GM12872 (cell line): ENCODE data around the gene GOLIM4.

Experiments used
- TF ChIP-seq, protein P1 (sequence below): IDR thresholded peaks from 3 replicates; pipeline ENCODE4 v1.5.1; 2011; ENCODE audit warnings: low read depth, mild to moderate bottlenecking, low read length, moderate library complexity; ENCODE audit not compliant: insufficient read depth

GOLIM4 gene

DNA sequence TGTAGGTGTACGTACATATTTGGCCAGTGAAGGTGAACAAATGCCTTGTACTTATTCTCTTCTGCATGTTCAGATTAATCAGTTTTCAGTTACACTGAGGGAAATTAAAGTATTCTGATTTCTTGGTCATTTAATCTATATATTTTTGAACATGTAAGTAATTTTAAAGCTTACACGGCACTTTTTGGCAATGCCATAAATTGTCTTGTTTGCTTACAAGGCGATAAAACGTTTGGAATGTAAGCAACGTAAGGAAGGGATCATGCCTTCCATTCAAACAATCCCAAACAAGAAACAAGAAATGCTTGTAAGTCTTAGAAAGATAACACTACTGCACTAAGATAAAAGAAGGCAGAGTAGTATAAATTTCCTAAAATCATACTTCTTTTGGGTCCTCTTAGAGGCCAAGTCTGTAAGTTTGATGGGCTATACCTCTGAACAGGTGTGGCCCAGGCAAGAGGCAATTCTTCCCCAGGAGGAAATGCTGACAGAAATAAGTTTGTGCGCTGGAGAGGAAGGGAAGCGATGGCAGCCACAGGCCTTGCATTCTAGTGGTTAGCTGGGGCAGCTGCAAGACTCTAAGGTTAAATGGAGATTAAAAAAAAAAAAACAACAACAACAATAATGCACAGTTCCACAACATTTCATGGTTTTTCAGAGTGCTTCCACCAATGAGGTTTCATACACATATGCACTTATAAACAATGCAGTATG lies 73.8 kb downstream of the GOLIM4 start:
- TF ChIP-seq, protein P1, sequence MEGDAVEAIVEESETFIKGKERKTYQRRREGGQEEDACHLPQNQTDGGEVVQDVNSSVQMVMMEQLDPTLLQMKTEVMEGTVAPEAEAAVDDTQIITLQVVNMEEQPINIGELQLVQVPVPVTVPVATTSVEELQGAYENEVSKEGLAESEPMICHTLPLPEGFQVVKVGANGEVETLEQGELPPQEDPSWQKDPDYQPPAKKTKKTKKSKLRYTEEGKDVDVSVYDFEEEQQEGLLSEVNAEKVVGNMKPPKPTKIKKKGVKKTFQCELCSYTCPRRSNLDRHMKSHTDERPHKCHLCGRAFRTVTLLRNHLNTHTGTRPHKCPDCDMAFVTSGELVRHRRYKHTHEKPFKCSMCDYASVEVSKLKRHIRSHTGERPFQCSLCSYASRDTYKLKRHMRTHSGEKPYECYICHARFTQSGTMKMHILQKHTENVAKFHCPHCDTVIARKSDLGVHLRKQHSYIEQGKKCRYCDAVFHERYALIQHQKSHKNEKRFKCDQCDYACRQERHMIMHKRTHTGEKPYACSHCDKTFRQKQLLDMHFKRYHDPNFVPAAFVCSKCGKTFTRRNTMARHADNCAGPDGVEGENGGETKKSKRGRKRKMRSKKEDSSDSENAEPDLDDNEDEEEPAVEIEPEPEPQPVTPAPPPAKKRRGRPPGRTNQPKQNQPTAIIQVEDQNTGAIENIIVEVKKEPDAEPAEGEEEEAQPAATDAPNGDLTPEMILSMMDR: no peak

DNA sequence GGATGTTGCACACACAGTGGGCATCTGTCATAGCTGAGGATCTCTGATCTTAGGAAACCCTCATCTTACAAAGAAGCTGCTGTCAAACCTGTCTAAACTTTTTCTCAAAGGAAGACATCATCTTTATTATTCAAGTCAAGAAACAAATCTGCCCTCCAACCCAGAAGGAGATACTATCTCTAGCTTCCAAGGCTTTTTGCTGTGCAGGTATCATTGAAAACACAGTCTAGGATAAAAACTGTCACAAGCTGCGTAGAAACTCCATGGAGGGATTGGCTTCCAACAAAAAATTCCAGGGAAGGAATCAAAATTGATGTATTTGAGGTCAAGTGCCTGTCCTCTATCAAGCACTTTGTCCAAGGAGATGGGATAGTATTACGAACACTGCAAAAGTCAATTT lies 89.1 kb downstream of the GOLIM4 start:
- TF ChIP-seq, protein P1: no peak

DNA sequence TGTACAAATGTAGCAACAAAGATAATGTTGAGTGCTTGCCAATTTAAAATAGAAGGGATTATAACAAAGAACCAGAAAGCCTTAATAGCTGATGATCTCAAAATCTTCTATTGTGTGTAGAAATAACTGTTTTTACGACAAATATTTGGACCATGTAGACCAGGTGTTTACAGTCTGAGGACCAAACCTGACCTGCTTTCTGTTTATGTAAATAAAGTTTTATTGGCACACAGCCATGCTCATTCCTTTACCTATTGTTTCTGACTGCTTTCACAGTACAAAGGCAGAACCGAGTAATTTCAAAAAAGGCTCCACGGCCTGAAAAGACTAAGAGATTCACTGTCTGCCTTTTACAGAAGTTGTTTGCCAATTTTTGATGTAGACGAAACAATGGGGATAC lies 91.8 kb downstream of the GOLIM4 start:
- TF ChIP-seq, protein P1: no peak

DNA sequence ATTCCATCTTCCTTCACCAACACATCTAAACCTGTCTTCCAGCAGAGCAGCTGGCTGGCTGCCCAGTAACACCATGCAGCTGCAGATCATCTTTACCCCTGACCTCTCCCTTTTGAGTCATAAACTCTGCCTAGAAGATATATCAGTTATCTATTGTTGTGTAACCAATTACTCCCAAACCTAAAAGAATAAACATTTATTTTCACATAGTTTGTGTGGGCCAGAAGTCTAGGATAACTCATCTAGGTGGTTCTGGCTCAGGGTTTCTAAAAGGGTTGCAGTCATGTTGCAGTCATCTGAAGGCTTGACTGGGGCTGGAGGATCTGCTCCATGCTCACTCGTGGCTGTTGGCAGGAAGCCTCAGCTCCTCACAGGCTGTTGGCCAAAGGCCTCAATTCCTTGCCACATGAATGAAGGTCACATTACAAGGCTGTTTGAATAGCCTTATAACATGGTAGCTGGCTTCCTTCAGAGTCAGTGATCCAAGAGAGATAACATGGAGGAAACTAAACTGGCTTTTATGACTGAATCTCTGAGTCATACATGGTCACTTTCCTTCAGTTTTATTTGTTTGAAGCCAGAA lies 92.8 kb downstream of the GOLIM4 start:
- TF ChIP-seq, protein P1: no peak

DNA sequence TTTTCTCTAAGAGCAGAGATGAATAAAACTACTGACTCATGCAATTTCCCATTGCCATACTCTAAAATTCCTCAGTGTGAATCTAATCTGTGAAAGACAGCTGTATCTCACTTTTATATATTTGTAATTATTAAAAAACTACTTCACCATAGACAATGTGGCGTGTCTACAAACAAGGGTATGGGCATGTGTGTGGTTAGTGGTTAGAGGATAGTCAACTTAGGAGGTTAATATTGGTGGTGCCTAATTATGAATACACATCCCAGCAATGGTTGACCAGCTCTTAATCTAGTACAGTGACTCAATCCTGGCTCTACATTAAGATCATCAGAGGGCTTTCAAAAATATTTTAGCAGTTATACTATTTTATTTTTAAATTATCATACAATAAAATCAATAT lies 94.5 kb downstream of the GOLIM4 start:
- TF ChIP-seq, protein P1: no peak

DNA sequence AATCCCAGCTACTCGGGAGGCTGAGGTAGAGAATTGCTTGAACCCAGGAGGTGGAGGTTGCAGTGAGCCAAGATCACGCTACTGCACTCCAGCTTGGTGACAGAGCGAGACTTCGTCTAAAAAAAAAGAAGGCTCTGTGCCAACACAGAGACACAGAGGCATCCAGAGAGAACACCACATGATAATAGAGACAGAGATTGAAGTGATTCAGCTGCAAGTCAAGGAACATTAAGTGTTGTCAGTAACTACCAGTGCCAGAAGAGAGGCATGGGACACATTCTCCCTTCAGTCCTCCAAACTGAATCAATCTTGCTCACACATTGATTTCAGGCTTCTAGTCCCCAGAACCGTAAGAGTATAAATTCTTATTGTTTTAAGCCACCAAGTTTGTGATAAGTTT lies 97.5 kb downstream of the GOLIM4 start:
- TF ChIP-seq, protein P1: no peak

DNA sequence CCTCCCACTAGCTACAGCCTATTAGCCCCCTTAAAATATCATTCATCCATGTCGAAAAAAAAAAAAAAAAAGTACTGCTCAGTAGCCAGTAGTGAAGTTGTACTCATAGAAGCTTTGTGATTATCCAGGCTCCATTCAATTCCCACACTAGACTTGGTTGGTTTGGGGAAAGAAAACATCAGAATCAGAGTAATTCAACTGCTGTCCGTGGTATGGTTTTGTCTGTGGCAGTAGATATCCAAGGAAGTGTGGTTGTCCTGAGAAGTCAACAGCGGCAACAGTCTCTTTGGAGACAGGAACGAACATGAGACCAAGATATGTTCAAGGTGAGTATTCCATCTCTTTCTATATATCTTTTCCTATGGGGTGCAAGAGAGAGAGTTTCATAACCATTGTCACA lies 99.2 kb downstream of the GOLIM4 start:
- TF ChIP-seq, protein P1: no peak

DNA sequence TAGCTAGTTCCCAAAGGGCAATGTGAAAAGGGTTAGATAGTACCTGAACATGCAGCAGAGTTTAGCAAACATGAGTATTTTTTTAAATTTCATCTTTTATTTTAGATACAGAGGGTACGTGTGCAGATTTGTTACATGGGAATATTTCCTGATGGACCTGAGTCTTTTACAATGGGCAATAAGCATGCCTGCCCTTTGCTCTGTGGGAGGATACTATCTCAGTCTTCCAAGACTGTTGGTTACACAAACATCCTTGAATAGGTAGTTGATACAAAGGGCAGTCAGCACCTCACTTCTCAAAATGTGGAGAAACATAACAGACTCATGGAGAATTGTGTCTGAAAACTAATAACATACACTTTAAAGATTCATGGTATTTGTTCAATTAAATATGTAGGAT lies 103.3 kb downstream of the GOLIM4 start:
- TF ChIP-seq, protein P1: no peak
